Measurements from ENCODE around the gene RNASE4.
A peak's percentile ranks its signal among the peaks of the same experiment; 100 is the strongest.
"Not testable (repeated sequence)": the region's sequence is repeated elsewhere in the genome, so short reads cannot be mapped to it uniquely, and the experiment has no call there.

Gene RNASE4

DNA sequence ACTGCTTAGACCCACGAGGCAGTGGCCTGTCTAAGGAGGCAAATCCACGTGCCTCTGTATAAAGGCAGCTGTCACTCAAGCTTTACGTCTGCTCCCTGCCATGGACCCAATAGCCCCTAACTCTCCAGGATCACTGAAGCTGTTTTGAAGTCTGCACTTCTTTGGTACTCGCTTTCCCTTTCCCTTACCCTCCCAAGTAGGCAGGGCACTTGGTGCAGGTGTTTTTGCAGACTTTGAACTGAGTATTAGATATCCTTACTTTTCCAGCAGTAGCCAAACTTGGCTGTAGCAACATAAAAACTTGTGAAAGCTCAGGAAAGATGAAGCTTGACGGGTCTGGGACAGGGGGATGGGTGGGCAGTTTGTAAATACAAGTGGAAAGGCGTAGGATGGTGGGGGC is 25.0 kb upstream of the RNASE4 start:
- TF ChIP-seq, protein P1, sequence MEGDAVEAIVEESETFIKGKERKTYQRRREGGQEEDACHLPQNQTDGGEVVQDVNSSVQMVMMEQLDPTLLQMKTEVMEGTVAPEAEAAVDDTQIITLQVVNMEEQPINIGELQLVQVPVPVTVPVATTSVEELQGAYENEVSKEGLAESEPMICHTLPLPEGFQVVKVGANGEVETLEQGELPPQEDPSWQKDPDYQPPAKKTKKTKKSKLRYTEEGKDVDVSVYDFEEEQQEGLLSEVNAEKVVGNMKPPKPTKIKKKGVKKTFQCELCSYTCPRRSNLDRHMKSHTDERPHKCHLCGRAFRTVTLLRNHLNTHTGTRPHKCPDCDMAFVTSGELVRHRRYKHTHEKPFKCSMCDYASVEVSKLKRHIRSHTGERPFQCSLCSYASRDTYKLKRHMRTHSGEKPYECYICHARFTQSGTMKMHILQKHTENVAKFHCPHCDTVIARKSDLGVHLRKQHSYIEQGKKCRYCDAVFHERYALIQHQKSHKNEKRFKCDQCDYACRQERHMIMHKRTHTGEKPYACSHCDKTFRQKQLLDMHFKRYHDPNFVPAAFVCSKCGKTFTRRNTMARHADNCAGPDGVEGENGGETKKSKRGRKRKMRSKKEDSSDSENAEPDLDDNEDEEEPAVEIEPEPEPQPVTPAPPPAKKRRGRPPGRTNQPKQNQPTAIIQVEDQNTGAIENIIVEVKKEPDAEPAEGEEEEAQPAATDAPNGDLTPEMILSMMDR (IDR thresholded peaks at IDR 0.05; ENCODE audit: control extremely low read depth, extremely low read depth, low read depth, missing control alignments) = no peak
- ChIA-PET CTCF (interaction anchor here (1.1 to 11.0 kb wide), 8 partner anchors 9 to 50 kb away, joined by 3 to 199 read pairs (median 6); partner anchors contain the start of genes ANG and RNASE4), POLR2A (interaction anchor here (1.0 kb wide), 1 partner anchor 316 kb away, joined by 3 read pairs; no protein-coding TSS in a partner anchor)
- DNase-seq (ENCODE audit: extremely low spot score) = no peak

DNA sequence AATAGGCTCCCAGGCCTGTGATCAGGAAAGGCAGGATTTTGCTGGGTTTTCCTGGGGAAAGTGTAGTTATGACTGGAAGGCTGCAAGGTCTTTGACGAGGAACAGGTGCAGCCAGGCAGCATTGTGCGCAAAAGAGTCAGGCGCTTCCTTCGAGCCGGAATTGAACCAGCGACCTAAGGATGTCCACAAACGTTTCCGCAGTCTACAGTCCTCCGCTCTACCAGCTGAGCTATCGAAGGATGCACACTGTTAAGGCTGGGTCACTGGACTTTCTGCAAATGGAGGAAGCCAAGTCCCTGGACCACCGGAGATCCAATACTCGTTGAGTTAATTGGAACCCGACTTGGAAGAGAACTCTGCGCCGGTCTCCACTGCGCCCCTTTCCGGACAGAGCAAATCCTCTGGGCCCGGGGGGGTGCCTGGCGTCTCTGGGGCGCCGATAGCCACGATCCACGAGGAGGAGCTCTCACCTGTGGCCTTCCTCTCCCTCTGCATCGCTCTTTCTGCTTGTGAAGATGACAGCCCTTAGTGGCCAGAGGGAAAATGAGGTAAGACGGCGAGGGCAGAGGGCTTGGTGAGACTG is 24.5 kb upstream of the RNASE4 start:
- POLR2A ChIA-PET = interaction anchor here (1.0 kb wide), 1 partner anchor 317 kb away, joined by 3 read pairs; no protein-coding TSS in a partner anchor
- TF ChIP-seq, protein P1 (IDR thresholded peaks at IDR 0.05; ENCODE audit: control extremely low read depth, extremely low read depth, low read depth, missing control alignments) = no peak
- CTCF ChIA-PET = interaction anchor here (1.1 to 11.0 kb wide), 4 partner anchors 9 to 37 kb away, joined by 3 to 199 read pairs (median 24); partner anchors contain the start of genes ANG and RNASE4
- DNase-seq (ENCODE audit: extremely low spot score) = no peak

DNA sequence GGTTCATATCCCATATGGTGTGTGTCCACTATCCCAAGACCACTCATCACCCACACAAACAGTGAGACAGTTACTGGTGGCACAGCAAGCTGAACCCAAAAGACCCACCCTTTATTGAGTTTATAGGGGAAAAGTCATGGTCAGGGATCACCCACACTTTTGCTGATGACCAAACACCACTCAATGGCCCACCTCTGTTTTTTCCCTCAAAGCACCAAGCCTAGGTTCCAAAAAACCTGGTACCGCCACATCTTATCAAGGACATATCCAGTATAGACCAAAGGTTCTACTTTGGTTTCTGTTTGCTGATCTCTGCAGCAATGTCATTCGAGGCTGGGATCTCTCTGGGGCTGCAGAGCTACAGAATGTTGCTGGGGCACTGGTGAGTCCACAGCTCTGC is 23.2 kb upstream of the RNASE4 start:
- TF ChIP-seq, protein P1 (IDR thresholded peaks at IDR 0.05; ENCODE audit: control extremely low read depth, extremely low read depth, low read depth, missing control alignments) = no peak
- POLR2A ChIA-PET = no interaction called here
- CTCF ChIA-PET = interaction anchor here (11.0 kb wide), 1 partner anchor 21 kb away, joined by 199 read pairs; the partner anchor contains the start of genes ANG and RNASE4

DNA sequence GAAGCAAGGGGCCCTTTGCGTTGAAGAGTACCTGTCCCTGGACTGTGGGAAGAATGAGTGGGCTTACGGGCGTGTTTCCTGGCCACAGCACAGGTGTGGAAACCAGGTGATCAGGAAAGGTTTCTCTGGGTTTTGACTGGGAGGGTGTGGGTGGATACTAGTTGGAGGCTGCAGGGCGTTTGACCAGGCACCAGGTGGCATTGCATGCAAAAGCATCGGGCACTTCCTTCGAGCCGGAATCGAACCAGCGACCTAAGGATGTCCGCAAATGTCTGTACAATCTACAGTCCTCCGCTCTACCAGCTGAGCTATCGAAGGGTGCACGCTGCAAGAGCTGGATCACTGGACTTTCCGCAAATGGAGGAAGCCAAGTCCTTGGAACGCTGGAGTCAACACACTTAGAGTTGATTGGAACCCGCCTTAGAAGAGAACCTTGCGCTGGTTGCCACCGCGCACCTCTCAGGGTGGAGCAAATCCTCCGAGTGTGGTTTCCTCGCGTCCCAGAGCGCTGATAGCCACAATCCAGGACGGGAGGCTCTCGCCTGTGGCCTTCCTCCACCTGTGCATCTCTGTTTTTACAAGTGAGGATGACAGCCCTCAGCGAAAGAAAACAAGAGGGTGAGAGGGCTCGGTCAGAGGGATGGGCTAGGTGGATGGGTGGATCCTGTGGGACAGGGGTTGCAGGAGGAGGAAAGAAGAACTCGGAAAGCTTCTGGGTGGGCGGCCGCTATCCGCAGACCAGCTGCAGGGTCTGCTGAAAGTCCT is 21.2 kb upstream of the RNASE4 start:
- ChIA-PET CTCF (interaction anchor here (0.8 to 11.0 kb wide), 5 partner anchors 10 to 50 kb away, joined by 3 to 199 read pairs (median 5); partner anchors contain the start of genes ANG and RNASE4), POLR2A (interaction anchor here (0.7 to 1.4 kb wide), 4 partner anchors 18 to 179 kb away, joined by 3 to 5 read pairs (median 4); no protein-coding TSS in a partner anchor)
- TF ChIP-seq, protein P1 (IDR thresholded peaks at IDR 0.05; ENCODE audit: control extremely low read depth, extremely low read depth, low read depth, missing control alignments) = peak; percentile 59
- DNase-seq (ENCODE audit: extremely low spot score) = peak; percentile 55

More for the DNA sequence above, 23.2 kb upstream of the RNASE4 start:
- DNase-seq (ENCODE audit: extremely low spot score) = no peak

DNA sequence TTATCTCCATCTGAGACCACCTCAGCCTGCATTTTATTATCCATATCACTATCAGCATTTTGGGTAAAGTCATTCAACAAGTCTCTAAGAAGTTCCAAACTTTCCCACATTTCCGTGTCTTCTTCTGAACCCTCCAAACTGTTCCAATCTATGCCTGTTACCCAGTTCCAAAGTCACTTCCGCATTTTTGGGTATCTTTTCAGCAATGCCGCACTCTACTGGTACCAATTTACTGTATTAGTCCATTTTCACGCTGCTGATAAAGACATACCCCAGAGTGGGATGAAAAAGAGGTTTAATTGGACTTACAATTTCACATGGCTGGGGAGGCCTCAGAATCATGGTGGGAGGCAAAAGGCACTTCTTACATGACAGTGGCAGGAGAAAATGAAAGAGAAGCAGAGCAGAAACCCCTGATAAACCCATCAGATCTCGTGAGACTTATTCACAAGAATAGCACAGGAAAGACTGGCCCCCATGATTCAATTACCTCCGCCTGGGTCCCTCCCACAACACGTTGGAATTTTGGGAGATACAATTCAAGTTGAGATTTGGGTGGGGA is 17.9 kb upstream of the RNASE4 start:
- DNase-seq (ENCODE audit: extremely low spot score); POLR2A ChIA-PET: not testable (repeated sequence)
- CTCF ChIA-PET = interaction anchor here (1.4 to 11.0 kb wide), 7 partner anchors 16 to 192 kb away, joined by 3 to 199 read pairs (median 7); partner anchors contain the start of genes ANG and RNASE4

DNA sequence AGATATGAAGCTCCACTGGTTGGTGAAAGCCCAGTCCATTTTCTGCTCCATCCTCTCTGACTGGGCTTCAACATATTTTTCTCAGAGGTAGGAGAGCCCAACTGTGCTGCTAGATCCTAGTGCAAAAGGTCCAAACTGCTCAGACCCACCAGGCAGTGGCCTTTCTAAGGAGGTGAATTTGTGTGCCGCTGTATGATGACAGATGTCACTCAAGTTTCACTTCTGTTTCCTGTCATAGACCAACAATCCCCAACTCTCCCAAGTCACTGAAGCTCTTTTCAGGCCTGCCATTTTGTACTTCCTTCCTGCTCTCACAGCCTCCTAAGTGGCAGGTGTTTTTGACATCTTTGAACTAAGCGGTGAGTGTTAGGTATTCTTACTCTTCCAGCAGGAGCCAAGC is 16.4 kb upstream of the RNASE4 start:
- TF ChIP-seq, protein P1 (IDR thresholded peaks at IDR 0.05; ENCODE audit: control extremely low read depth, extremely low read depth, low read depth, missing control alignments) = no peak
- ChIA-PET POLR2A (interaction anchor here (1.4 to 2.4 kb wide), 2 partner anchors 13 to 325 kb away, joined by 4 to 16 read pairs; partner anchors contain the start of gene PARP2), CTCF (interaction anchor here (0.7 to 3.3 kb wide), 12 partner anchors 9 to 303 kb away, joined by 3 to 49 read pairs (median 4); no protein-coding TSS in a partner anchor)
- DNase-seq (ENCODE audit: extremely low spot score) = peak; percentile 72
